ENCODE results near the gene PAN2.
"Not testable (repeated sequence)": the region's sequence is repeated elsewhere in the genome, so short reads cannot be mapped to it uniquely, and the experiment has no call there.

Gene PAN2

DNA sequence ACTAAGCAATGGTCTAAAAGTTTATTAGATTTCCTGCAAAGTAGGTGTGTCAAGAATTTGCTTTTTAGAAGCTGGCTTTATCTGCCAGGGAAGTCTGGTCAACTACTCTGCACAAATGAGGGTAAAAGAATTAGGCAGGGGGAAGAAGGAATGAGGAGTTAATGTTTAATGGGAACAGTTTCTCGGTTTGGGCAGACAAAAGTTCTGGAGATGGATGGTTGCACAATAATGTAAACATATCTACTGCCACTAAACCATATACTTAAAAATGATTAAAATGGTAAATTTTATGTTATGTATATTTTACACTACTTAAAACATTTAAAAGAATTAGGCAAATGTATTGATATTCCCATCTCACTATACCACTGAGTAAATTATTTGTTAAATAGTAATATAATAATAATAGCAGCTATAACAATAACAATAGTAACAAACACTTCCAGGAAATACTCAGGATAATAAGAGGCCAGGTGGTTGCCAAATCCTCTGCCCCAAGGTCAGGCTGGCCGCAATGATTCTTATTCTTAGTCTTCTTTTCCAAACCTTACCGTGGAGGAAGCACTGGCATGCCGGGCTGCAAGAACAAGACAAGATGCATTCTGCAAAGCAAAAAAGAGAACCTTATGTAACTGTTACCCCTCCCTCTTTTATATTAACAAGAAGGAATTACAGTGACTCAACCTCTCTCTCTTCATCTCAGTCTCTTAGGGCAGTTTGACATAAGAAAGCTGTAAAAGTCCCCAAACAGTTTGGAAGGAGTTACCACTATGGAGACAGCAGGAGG is 47.6 kb downstream of the PAN2 start:
- intact Hi-C loops (cut with DNase I): no loop called here
- DNase-seq: no peak

DNA sequence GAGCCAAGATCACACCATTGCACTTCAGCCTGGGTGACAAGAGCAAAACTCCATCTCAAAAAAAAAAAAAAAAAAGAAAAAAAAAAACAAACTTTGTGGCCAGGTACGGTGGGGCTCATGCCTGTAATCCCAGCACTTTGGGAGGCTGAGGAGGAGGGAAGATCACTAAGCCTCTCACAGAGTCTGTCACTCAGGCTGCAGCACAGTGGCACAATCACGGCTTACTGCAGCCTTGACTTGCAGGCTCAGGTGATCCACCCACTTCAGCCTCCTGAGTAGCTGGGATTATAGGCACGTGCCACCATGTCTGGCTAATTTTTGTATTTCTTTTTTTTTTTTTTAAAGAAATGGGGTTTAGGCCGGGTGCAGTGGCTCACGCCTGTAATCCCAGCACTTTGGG is 49.5 kb downstream of the PAN2 start:
- intact Hi-C loops (cut with DNase I): not testable (repeated sequence)
- peak in 36 of 42 donors; percentile 5 to 74 (median 40) for DNase-seq

DNA sequence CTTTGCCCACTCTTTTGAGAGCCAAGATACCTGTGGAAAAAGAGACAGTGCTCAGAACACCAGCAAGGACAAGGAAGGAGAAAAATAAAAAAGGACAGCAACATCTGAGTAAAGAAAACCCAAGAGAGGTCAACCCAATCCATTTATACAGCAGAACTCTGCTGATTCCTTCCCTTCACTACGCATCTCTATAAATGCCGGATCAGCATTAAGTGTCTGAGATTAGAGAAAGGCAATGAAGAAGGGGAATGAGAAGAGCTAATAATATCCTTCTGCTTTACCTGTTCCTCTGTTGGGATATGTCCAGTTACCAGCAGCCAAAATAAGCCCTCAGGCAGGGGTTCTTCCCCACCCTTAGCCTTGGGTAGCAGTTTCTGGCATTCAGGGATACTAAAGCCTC is 51.2 kb downstream of the PAN2 start:
- intact Hi-C loops (cut with DNase I): no loop called here
- DNase-seq: no peak

DNA sequence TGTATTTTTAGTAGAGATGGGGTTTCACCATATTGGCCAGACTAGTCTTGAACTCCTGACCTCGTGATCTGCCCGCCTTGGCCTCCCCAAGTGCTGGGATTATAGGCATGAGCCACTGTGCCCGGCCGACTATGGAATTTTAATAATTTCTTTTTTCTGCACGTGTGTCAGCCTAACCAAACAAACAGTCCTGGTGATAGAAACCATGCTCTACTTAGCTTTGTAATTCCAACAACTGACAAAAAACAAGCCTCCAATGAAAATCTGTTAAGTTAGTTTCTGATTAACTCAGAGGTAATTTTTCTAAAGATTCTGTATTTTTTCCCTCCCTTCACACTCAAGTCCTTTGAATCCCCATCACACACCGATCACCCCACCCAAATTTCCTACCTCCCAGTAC is 51.8 kb downstream of the PAN2 start:
- DNase-seq: no peak

DNA sequence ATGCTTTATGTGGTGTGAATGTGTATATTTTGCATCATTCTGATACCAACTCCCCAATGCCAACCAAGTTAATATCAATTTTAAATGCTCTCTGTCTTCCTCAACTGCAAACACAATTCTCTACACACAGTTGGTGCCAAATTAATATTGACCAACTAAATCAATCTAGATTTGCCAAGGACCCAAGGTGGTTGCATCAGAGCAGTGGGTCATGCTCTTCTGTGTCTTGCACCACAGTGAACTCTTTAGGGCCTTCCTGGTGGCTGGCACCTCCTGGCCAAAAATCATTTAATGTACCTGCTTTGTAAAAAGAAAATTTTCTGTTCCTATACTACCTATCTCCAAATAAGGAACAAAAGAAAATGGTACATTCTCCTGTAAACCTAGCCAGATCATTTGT is 53.0 kb downstream of the PAN2 start:
- no peak for DNase-seq
- intact Hi-C loops (cut with DNase I): no loop called here

More for the DNA sequence above, 51.8 kb downstream of the PAN2 start:
- intact Hi-C loops (cut with DNase I): no loop called here

DNA sequence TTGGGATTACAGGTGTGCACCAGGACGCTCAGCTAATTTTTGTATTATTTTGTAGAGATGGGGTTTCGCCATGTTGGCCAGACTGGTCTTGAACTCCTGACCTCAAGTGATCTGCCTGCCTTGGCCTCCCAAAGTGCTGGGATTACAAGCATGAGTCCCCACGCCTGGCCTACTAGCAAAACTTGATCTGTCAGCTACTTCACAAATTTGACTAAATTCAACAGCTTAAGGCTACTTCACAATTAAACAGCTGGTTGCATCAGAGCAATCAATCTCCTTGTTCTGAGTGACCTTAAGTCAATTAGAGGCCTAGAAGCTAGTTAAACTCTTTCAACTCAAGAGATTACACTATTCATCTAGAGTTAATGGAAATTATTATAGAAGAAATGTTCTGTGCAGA is 54.9 kb downstream of the PAN2 start:
- DNase-seq: no peak
- intact Hi-C loops (cut with DNase I): no loop called here

DNA sequence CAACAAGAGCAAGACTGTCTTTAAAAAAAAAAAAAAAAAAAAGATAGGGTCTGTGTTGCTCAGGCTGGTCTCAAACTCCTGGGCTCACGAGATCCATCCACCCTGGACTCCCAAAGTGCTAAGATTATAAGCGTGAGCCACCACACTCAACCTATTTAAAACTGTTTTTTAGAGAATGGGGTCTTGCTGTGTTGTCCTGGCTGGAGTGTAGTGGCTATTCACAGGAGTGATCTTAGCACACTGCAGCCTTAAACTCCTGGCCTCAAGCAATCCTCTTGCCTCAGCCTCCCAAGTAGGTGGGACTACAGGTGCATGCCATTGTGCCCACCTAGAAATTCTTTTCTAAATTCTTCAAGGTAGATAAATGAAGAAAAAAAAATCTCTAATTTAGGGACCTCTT is 59.5 kb downstream of the PAN2 start:
- intact Hi-C loops (cut with DNase I): no loop called here
- no peak for DNase-seq

DNA sequence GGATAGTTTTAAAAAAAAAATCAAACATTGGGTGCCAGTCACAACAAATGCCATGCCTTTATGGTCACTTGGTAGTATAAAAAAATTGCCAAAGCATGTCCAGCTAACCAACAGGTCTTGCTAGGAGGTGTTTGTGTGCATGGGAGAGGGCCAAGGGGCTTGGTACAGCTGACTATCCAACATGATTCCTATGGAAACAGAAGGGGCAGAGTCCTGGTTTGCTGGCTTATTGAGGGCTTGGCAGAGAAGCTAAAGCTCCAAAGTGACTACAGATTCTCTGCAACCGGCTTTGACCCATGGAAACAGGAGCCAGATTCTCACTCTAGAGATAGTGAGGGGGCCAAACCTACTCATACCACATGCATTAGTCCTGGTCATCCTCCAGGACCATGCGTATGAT is 61.3 kb downstream of the PAN2 start:
- intact Hi-C loops (cut with DNase I); DNase-seq: not testable (repeated sequence)

DNA sequence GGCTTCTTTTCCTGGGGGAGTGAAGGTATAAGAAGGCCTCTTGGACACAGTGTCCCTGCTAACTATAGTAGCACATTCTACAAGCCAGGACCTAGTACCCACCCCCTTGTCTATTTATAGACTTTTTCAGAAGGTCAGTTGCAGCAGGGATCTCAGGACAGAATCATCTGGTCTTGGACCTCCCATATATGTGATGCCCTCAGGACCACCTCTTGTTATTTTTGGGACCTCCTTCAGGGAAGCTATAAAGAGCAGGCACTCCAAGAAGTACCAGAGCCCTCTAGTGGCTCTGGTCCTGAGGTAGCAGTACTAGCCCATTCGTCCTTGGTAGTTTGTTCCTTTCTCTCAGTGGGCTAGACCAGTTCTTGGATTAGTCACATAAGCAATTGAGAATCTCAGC is 62.8 kb downstream of the PAN2 start:
- intact Hi-C loops (cut with DNase I): no loop called here

DNA sequence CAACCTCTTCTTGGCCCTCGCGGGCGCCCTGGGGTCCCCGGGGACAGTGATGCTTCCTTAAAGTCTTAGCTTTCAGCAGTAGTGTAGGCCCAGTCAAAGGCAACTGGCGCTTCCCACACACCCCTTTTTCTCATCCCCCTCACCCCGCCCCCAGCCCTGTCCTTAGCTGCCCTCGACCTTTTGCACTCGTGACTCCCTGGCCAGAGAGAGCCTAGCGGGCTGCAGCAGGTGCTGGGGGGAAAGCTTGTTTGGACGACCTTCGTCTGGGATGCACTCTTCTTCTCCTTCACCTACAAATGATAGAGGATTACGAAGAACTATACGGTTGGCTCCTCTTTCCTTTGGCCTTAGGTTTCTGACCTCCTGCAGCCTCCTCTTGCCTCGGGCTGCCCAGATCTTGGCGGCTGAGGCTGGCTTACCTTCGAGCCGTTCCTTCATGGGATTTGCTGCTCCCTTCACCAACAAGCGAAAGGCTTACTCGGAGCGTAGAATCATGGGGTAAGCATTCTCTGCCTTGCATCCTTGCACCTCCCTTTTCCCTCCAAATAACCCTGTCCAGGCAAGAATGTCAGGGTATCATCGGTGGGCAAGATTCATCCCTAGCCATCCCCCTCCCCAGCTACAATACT is 66.2 kb downstream of the PAN2 start:
- intact Hi-C loops (cut with DNase I): loop anchor here (10.0 kb wide), 1 partner anchor 73 kb away; no protein-coding TSS in a partner anchor
- peak in 6 of 42 donors; percentile 9 to 55 (median 26) for DNase-seq

More for the DNA sequence above, 62.8 kb downstream of the PAN2 start:
- peak in 1 of 42 donors; percentile 5 for DNase-seq

DNA sequence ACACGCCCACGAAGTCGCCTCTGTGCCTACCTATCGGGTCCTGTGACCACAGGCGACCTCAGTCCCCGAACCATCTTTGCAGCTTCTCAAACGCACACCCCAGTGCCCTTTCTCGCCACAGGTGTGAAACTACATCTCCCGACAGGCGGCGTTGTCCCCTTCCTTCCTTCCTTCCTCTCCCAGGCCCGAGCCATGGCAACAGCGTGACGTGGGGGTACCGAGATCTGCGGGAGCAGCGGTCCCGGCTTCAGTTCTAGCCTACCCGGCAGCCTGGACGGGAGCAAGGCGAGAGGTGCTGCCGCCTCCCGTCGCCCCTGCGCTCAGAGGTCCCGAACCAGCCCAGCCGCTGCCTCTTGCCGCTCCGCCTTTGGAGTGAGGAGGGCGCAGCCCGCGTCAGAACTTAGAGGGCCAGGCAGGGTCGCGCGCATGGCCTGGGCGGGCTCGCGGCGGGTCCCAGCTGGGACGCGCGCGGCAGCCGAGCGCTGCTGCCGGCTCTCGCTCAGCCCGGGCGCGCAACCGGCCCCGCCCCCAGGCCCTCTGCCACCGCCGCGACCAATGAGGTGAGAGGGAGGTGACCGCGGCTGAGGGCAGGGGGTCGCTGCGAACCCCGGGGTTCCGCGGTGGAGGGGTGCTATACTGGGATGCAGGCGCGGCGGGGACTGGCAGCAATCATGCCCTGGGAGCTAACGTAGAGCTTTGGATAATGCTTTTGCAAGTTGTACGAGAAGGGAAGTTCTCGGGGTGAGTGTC is 66.9 kb downstream of the PAN2 start, which contains the start of gene COQ10A:
TSS of gene COQ10A (plus strand) at position 250 of the 750 bp plus-strand sequence. CDS start at position 427, 177 bp downstream.
- peak; percentile 81 to 96 (median 90) for DNase-seq
- intact Hi-C loops (cut with DNase I): loop anchor here (10.0 kb wide), 1 partner anchor 72 kb away; no protein-coding TSS in a partner anchor

Measured in head of caudate nucleus (tissue), 42 donors.